ENCODE measurements around the gene SGK1. TPM values are rescaled to one million over a fixed set of nuclear protein-coding genes. Genes with fewer than 3 reads are reported as not detected.

SGK1 gene
- total RNA-seq, 4 donors from 2014 or later, result 172 to 1,533 (median 978) TPM

- TF ChIP-seq POLR2A (IDR thresholded peaks at IDR 0.05) (no peak), CTCF (IDR thresholded peaks at IDR 0.05) (no peak)
- no peaks in the 10 kb centered on the region for H3K4me1 ChIP-seq
- no peak for DNase-seq
- H3K27ac ChIP-seq, result no peak overlapping the region
- no peaks in the 10 kb centered on the region for H3K36me3 ChIP-seq
- H3K27me3 ChIP-seq, result no peaks in the 10 kb centered on the region
- H3K9me3 ChIP-seq, result no peaks in the 10 kb centered on the region
- no peak overlapping the region for H3K4me3 ChIP-seq
These were observed 29.1 kb upstream of the SGK1 start for GRCh38 chr6:134346932-134347545.

- TF ChIP-seq POLR2A (IDR thresholded peaks at IDR 0.05) (no peak), CTCF (IDR thresholded peaks at IDR 0.05) (no peak)
- Histone ChIP-seq H3K4me3 (no peak overlapping the region), H3K27ac (no peak overlapping the region), H3K27me3 (no peaks in the 10 kb centered on the region), H3K4me1 (no peaks in the 10 kb centered on the region), H3K9me3 (no peaks in the 10 kb centered on the region), H3K36me3 (no peaks in the 10 kb centered on the region)
- no peak for DNase-seq
These were observed 27.9 kb upstream of the SGK1 start for GRCh38 chr6:134345789-134346188.

GRCh38 chr6:134343066-134343465 lies 25.2 kb upstream of the SGK1 start:
- Histone ChIP-seq H3K36me3 (no peaks in the 10 kb centered on the region), H3K4me3 (no peak overlapping the region), H3K27me3 (no peaks in the 10 kb centered on the region), H3K4me1 (no peaks in the 10 kb centered on the region), H3K9me3 (no peaks in the 10 kb centered on the region), H3K27ac (no peak overlapping the region)
- TF ChIP-seq CTCF (IDR thresholded peaks at IDR 0.05) (no peak), POLR2A (IDR thresholded peaks at IDR 0.05) (no peak)
- no peak for DNase-seq

GRCh38 chr6:134341999-134342567 lies 24.2 kb upstream of the SGK1 start:
- Histone ChIP-seq H3K4me3 (no peak overlapping the region), H3K4me1 (no peaks in the 10 kb centered on the region), H3K36me3 (no peaks in the 10 kb centered on the region), H3K9me3 (no peaks in the 10 kb centered on the region), H3K27me3 (no peaks in the 10 kb centered on the region), H3K27ac (no peak overlapping the region)
- DNase-seq, result no peak
- TF ChIP-seq POLR2A (IDR thresholded peaks at IDR 0.05), result no peak

- H3K4me3 ChIP-seq, result no peak overlapping the region
These were observed 22.5 kb upstream of the SGK1 start for GRCh38 chr6:134340179-134340975.

More at GRCh38 chr6:134340179-134340975, 22.5 kb upstream of the SGK1 start:
- no peak overlapping the region for H3K27ac ChIP-seq
- no peaks in the 10 kb centered on the region for H3K9me3 ChIP-seq
- H3K36me3 ChIP-seq, result no peaks in the 10 kb centered on the region
- DNase-seq, result no peak
- no peaks in the 10 kb centered on the region for H3K27me3 ChIP-seq
- no peaks in the 10 kb centered on the region for H3K4me1 ChIP-seq
- TF ChIP-seq POLR2A (IDR thresholded peaks at IDR 0.05) (no peak), CTCF (IDR thresholded peaks at IDR 0.05) (no peak)

Measured in Peyer's patch (tissue), 4 donors.